WERI-Rb-1 (cell line): ENCODE measurements around the gene IFNL1.

Source experiments
- DNase-seq: peaks from one replicate; pipeline ENCODE4 v3.0.0-alpha.2; 2020
- H3K27ac ChIP-seq: fragments of 250-450 bp; sonication (Bioruptor Pico); 2 replicates; pipeline ENCODE4 v1.5.1; 2020; ENCODE audit warnings: mild to moderate bottlenecking, moderate library complexity
- H3K27me3 ChIP-seq: fragments of 250-450 bp; sonication (Bioruptor Pico); 2 replicates; pipeline ENCODE4 v1.5.1; 2021; ENCODE audit warnings: mild to moderate bottlenecking, low read depth, moderate library complexity; ENCODE audit not compliant: insufficient read depth, severe bottlenecking
- H3K36me3 ChIP-seq: fragments of 250-450 bp; sonication (Bioruptor Pico); 2 replicates; pipeline ENCODE4 v1.5.1; 2020; ENCODE audit warnings: mild to moderate bottlenecking, moderate library complexity
- H3K4me3 ChIP-seq: 2 replicates; pipeline ENCODE4 v1.5.1; 2011; ENCODE audit warnings: low read depth, mild to moderate bottlenecking, control low read depth, low read length
- H3K9me3 ChIP-seq: fragments of 250-450 bp; sonication (Bioruptor Pico); 2 replicates; pipeline ENCODE4 v1.5.1; 2021; ENCODE audit warnings: mild to moderate bottlenecking, moderate library complexity; ENCODE audit not compliant: severe bottlenecking
- TF ChIP-seq, protein P1 (sequence below): IDR thresholded peaks from 2 replicates; pipeline ENCODE4 v1.5.1; 2011; ENCODE audit warnings: low read depth, mild to moderate bottlenecking, control low read depth, inconsistent platforms, low read length

Gene IFNL1

DNA sequence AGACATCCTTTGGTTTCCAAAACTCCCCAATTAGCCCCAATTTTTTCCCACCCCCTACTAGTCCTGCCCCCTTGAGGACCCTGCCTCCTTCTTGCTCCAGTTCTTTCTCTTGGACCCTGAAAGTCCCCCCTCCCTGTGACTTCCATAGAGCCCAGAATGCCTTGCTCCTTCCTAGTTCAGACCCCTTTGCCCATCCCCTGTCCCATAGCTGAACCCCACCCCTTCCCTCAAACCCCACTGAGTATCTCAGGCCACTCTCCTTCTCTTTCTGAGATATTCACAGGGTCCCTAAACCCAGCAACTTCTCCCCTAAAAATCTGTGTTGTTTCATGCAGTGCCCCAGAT lies 25.6 kb downstream of the IFNL1 start:
- no peaks in the 10 kb centered on the region for H3K9me3 ChIP-seq
- no peak overlapping the region for H3K4me3 ChIP-seq
- no peaks in the 10 kb centered on the region for H3K27me3 ChIP-seq
- peaks cover 26% of the 10 kb centered on the region for H3K36me3 ChIP-seq
- TF ChIP-seq, protein P1, sequence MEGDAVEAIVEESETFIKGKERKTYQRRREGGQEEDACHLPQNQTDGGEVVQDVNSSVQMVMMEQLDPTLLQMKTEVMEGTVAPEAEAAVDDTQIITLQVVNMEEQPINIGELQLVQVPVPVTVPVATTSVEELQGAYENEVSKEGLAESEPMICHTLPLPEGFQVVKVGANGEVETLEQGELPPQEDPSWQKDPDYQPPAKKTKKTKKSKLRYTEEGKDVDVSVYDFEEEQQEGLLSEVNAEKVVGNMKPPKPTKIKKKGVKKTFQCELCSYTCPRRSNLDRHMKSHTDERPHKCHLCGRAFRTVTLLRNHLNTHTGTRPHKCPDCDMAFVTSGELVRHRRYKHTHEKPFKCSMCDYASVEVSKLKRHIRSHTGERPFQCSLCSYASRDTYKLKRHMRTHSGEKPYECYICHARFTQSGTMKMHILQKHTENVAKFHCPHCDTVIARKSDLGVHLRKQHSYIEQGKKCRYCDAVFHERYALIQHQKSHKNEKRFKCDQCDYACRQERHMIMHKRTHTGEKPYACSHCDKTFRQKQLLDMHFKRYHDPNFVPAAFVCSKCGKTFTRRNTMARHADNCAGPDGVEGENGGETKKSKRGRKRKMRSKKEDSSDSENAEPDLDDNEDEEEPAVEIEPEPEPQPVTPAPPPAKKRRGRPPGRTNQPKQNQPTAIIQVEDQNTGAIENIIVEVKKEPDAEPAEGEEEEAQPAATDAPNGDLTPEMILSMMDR, result no peak
- no peak overlapping the region for H3K27ac ChIP-seq
- no peak for DNase-seq

DNA sequence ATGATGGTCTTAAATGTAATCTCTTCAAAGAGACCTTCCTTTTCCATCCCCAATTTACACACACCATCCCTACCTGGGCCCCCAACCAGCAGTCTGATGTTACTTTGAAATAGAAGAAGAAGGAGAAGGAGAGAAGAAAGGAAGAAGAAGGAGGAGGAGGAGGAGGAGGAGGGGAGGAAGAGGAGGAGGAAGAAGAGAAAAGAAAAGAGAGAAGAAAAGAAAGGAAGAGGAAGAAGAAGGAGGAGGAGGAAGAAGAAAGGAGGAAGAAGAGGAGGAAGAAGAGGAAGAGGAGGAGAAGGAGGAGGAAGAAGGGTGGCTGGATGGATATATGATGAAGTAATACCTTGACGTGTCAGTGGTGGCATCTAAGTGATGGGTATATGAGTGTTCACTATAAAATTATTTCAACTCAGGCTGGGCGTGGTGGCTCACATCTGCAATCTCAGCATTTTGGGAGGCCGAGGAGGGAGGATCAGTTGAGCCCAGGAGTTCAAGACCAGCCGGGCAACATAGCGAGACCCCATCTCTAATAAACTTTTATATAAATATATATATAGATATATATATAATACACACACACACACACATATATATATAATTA lies 28.1 kb downstream of the IFNL1 start:
- Histone ChIP-seq H3K27me3 (no peaks in the 10 kb centered on the region), H3K4me3 (no peak overlapping the region), H3K27ac (no peak overlapping the region), H3K36me3 (peaks cover 4% of the 10 kb centered on the region), H3K9me3 (no peaks in the 10 kb centered on the region)
- TF ChIP-seq, protein P1, result no peak
- no peak for DNase-seq

DNA sequence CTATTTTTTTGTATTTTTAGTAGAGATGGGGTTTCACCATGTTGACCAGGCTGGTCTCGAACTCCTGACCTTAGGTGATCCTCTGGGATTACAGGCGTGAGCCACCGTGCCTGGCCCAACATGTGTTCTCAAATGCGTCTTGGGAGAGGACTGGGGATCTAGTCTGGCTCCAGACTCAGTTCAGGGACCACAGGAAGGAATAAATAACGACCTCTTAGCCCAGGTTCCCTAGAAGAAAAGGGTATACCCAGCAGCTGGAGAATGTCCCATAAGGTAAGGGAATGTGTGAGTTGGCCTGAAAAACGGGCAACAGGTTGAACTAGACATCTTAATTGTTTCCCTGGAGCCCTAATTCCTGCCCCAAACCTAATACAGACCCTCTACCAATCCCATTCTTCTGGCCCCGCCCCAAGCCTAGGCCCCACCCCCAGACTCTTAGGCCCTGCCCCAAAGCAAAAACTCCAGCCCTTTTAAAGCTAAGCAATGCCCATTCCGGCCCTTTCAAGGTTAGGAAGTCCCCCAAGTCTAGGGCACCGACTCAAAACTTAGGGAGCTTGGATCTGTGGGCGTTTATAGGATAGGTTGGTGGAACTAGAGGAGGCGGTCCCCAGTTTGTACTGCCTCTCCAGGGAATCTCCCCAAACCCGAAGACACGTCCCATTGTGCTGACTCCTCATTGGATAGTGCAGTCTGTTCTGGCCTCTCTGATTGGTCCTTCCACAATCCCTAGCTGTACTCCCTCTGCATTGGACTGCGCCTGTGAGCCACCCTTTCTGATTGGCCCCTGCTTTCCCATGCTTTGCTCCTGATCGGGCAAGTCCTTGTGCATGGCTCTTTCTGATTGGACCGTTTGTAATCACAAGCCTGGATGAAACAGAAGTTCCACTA lies 29.8 kb downstream of the IFNL1 start:
- Histone ChIP-seq H3K27ac (no peak overlapping the region), H3K9me3 (no peaks in the 10 kb centered on the region), H3K27me3 (no peaks in the 10 kb centered on the region), H3K4me3 (no peak overlapping the region), H3K36me3 (no peaks in the 10 kb centered on the region)
- TF ChIP-seq, protein P1, result no peak
- DNase-seq, result no peak

DNA sequence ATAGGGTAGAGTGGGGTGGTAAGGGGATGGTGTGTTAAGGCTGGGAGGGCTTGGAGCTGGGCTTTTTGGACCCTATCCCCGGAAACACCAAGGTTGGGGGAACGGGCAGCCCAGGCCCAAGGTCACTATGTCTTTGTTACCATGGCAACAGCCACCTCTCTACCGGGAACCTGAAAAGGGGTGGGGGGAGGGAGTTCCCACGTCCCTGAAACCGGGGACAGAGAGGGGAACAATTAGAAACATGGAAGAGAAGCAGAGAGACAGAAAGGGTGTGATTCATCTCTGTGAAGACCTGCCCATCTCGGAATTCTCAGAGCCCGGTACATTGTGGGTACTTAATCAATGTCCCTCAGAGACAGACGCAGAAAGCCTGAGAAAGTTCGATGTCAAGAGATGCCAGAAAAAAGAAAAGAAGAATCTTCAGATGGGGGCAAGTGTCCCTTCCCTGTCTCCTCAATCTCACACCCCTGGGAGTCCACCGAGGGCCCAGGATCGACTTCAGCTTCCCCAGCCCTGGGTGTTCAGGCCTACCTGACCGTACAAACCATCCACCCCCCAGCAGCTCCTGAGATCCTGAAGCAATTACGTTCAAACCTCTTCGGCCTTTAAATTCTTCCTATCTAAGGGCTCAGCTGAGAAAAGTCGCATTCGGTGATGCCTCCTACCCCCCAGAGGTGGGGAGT lies 31.3 kb downstream of the IFNL1 start:
- H3K36me3 ChIP-seq, result no peaks in the 10 kb centered on the region
- TF ChIP-seq, protein P1, result no peak

DNA sequence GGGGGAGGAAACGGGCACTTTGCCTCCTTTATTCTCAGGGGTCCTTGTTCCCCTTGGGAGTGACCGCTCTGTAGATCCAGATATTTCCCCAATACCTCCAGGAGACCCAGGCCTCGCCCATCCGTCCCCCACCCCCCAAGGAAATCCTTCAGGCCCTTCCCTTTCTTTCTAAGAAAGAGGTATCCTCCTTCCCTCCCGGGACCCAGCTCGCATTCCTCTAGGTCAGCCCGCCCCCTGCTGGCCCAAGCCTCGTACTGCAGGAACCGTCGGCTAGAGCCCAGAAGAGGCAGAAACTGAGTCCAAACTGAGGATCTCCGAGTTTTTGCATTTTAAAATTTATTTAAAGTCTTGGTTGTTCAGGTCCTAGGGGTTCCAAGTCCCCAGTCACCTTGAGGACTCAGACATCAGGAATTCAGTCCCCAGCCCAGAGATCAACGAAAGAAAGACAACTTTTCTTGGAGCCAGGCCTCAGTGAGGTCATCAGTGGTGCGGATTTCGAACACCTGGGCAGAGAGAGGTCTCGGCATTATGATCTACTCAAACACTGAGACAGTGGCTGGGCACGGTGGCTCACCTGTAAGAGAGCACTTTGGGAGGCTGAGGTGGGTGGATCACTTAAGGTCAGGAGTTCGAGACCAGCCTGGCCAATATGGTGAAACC lies 32.0 kb downstream of the IFNL1 start:
- no peaks in the 10 kb centered on the region for H3K27me3 ChIP-seq
- no peaks in the 10 kb centered on the region for H3K36me3 ChIP-seq
- H3K9me3 ChIP-seq, result no peaks in the 10 kb centered on the region
- TF ChIP-seq, protein P1, result peak; percentile 70
- H3K4me3 ChIP-seq, result no peak overlapping the region
- peak overlapping the region; percentile 24; the same call in 1 of the 2 replicates for H3K27ac ChIP-seq
- peak; percentile 84 for DNase-seq

More for the DNA sequence above, 31.3 kb downstream of the IFNL1 start:
- Histone ChIP-seq H3K27ac (peak overlapping the region; percentile 24; the same call in 1 of the 2 replicates), H3K27me3 (no peaks in the 10 kb centered on the region), H3K9me3 (no peaks in the 10 kb centered on the region), H3K4me3 (no peak overlapping the region)
- no peak for DNase-seq
